ENCODE results near the gene RAET1L.
"Not testable (repeated sequence)": the region's sequence is repeated elsewhere in the genome, so short reads cannot be mapped to it uniquely, and the experiment has no call there.

Gene RAET1L

GRCh38 chr6:150024021-150024420 lies 1.3 kb downstream of the RAET1L start:
- not testable (repeated sequence) for H3K36me3 ChIP-seq (ENCODE audit: insufficient read depth, low read length); H3K9me3 ChIP-seq (ENCODE audit: low read length); H3K4me1 ChIP-seq (ENCODE audit: insufficient read depth, low read length); H2AFZ ChIP-seq (ENCODE audit: low read depth, low read length); H3K4me3 ChIP-seq (ENCODE audit: low read length)
- peaks cover 26% of the 10 kb centered on the region for H3K27me3 ChIP-seq (ENCODE audit: insufficient read depth, low read length)

GRCh38 chr6:150021870-150022269 lies 3.5 kb downstream of the RAET1L start:
- H3K4me1 ChIP-seq (ENCODE audit: insufficient read depth, low read length); H3K9me3 ChIP-seq (ENCODE audit: low read length); H3K36me3 ChIP-seq (ENCODE audit: insufficient read depth, low read length); H2AFZ ChIP-seq (ENCODE audit: low read depth, low read length); H3K4me3 ChIP-seq (ENCODE audit: low read length): not testable (repeated sequence)
- peaks cover 19% of the 10 kb centered on the region for H3K27me3 ChIP-seq (ENCODE audit: insufficient read depth, low read length)

GRCh38 chr6:150018846-150019580 lies 6.3 kb downstream of the RAET1L start:
- Histone ChIP-seq H2AFZ (ENCODE audit: low read depth, low read length) (no peak overlapping the region), H3K9me3 (ENCODE audit: low read length) (no peaks in the 10 kb centered on the region), H3K4me1 (ENCODE audit: insufficient read depth, low read length) (no peaks in the 10 kb centered on the region), H3K4me3 (ENCODE audit: low read length) (no peak overlapping the region), H3K36me3 (ENCODE audit: insufficient read depth, low read length) (no peaks in the 10 kb centered on the region), H3K27me3 (ENCODE audit: insufficient read depth, low read length) (peaks cover 35% of the 10 kb centered on the region)

- H2AFZ ChIP-seq (ENCODE audit: low read depth, low read length); H3K4me1 ChIP-seq (ENCODE audit: insufficient read depth, low read length); H3K4me3 ChIP-seq (ENCODE audit: low read length); H3K36me3 ChIP-seq (ENCODE audit: insufficient read depth, low read length); H3K9me3 ChIP-seq (ENCODE audit: low read length): not testable (repeated sequence)
- peaks cover 51% of the 10 kb centered on the region for H3K27me3 ChIP-seq (ENCODE audit: insufficient read depth, low read length)
Observed at GRCh38 chr6:150017186-150017521, 8.2 kb downstream of the RAET1L start.

- peaks cover 56% of the 10 kb centered on the region for H3K27me3 ChIP-seq (ENCODE audit: insufficient read depth, low read length)
- H3K9me3 ChIP-seq (ENCODE audit: low read length) = no peaks in the 10 kb centered on the region
- H3K36me3 ChIP-seq (ENCODE audit: insufficient read depth, low read length) = no peaks in the 10 kb centered on the region
- H2AFZ ChIP-seq (ENCODE audit: low read depth, low read length) = no peak overlapping the region
- H3K4me1 ChIP-seq (ENCODE audit: insufficient read depth, low read length) = no peaks in the 10 kb centered on the region
- no peak overlapping the region for H3K4me3 ChIP-seq (ENCODE audit: low read length)
Observed at GRCh38 chr6:150016324-150017185, 8.8 kb downstream of the RAET1L start.

GRCh38 chr6:150015281-150016001 lies 9.9 kb downstream of the RAET1L start:
- peaks cover 63% of the 10 kb centered on the region for H3K27me3 ChIP-seq (ENCODE audit: insufficient read depth, low read length)
- not testable (repeated sequence) for H2AFZ ChIP-seq (ENCODE audit: low read depth, low read length); H3K4me1 ChIP-seq (ENCODE audit: insufficient read depth, low read length); H3K36me3 ChIP-seq (ENCODE audit: insufficient read depth, low read length); H3K4me3 ChIP-seq (ENCODE audit: low read length); H3K9me3 ChIP-seq (ENCODE audit: low read length)

GRCh38 chr6:150014623-150015280 lies 10.6 kb downstream of the RAET1L start:
- not testable (repeated sequence) for H2AFZ ChIP-seq (ENCODE audit: low read depth, low read length)
- peaks cover 70% of the 10 kb centered on the region for H3K27me3 ChIP-seq (ENCODE audit: insufficient read depth, low read length)

GRCh38 chr6:150013785-150014622 lies 11.3 kb downstream of the RAET1L start:
- not testable (repeated sequence) for H3K36me3 ChIP-seq (ENCODE audit: insufficient read depth, low read length); H2AFZ ChIP-seq (ENCODE audit: low read depth, low read length); H3K4me3 ChIP-seq (ENCODE audit: low read length); H3K9me3 ChIP-seq (ENCODE audit: low read length); H3K4me1 ChIP-seq (ENCODE audit: insufficient read depth, low read length)
- H3K27me3 ChIP-seq (ENCODE audit: insufficient read depth, low read length) = peaks cover 69% of the 10 kb centered on the region

More at GRCh38 chr6:150014623-150015280, 10.6 kb downstream of the RAET1L start:
- not testable (repeated sequence) for H3K9me3 ChIP-seq (ENCODE audit: low read length); H3K4me1 ChIP-seq (ENCODE audit: insufficient read depth, low read length); H3K4me3 ChIP-seq (ENCODE audit: low read length); H3K36me3 ChIP-seq (ENCODE audit: insufficient read depth, low read length)

- not testable (repeated sequence) for H3K9me3 ChIP-seq (ENCODE audit: low read length); H3K4me3 ChIP-seq (ENCODE audit: low read length); H2AFZ ChIP-seq (ENCODE audit: low read depth, low read length); H3K4me1 ChIP-seq (ENCODE audit: insufficient read depth, low read length); H3K36me3 ChIP-seq (ENCODE audit: insufficient read depth, low read length)
- peaks cover 71% of the 10 kb centered on the region for H3K27me3 ChIP-seq (ENCODE audit: insufficient read depth, low read length)
Observed at GRCh38 chr6:150012846-150013784, 12.2 kb downstream of the RAET1L start.

GRCh38 chr6:150008588-150008987 lies 16.7 kb downstream of the RAET1L start:
- Histone ChIP-seq H3K27me3 (ENCODE audit: insufficient read depth, low read length) (peaks cover 42% of the 10 kb centered on the region), H2AFZ (ENCODE audit: low read depth, low read length) (no peak overlapping the region), H3K4me1 (ENCODE audit: insufficient read depth, low read length) (peaks cover 5% of the 10 kb centered on the region), H3K9me3 (ENCODE audit: low read length) (no peaks in the 10 kb centered on the region), H3K4me3 (ENCODE audit: low read length) (no peak overlapping the region), H3K36me3 (ENCODE audit: insufficient read depth, low read length) (no peaks in the 10 kb centered on the region)

GRCh38 chr6:150006961-150007464 lies 18.3 kb downstream of the RAET1L start:
- Histone ChIP-seq H3K9me3 (ENCODE audit: low read length) (no peaks in the 10 kb centered on the region), H3K36me3 (ENCODE audit: insufficient read depth, low read length) (no peaks in the 10 kb centered on the region), H3K4me1 (ENCODE audit: insufficient read depth, low read length) (peaks cover 5% of the 10 kb centered on the region), H3K27me3 (ENCODE audit: insufficient read depth, low read length) (peaks cover 29% of the 10 kb centered on the region), H3K4me3 (ENCODE audit: low read length) (no peak overlapping the region), H2AFZ (ENCODE audit: low read depth, low read length) (no peak overlapping the region)
